ENCODE results near the gene COMMD1. TPM values are rescaled to one million over a fixed set of nuclear protein-coding genes. Genes with fewer than 3 reads are reported as not detected.
"Not testable (repeated sequence)": the region's sequence is repeated elsewhere in the genome, so short reads cannot be mapped to it uniquely, and the experiment has no call there.

COMMD1 gene
- total RNA-seq, 1 donor from 2014 or later, result 43.0 TPM

GRCh38 chr2:62151306-62151638 lies 245.8 kb downstream of the COMMD1 start:
- H3K27ac ChIP-seq, result no peak overlapping the region
- TF ChIP-seq POLR2AphosphoS5 (IDR thresholded peaks at IDR 0.05; ENCODE audit: insufficient read depth in 1 of 2, low read depth in 1 of 2), result no peak
- no peak for TF ChIP-seq POLR2A (IDR thresholded peaks at IDR 0.05)
- no peak for TF ChIP-seq CTCF (IDR thresholded peaks at IDR 0.05)
- no peaks in the 10 kb centered on the region for H3K27me3 ChIP-seq
- H3K4me1 ChIP-seq, result peaks cover 9% of the 10 kb centered on the region
- DNase-seq (ENCODE audit: extremely low spot score in 2 of 2), result no peak
- H3K9me3 ChIP-seq, result no peaks in the 10 kb centered on the region
- intact Hi-C loops (cut with DNase I), result no loop called here
- no peak overlapping the region for H3K4me3 ChIP-seq
- no peaks in the 10 kb centered on the region for H3K36me3 ChIP-seq

GRCh38 chr2:62152000-62152399 lies 246.5 kb downstream of the COMMD1 start:
- intact Hi-C loops (cut with DNase I), result no loop called here
- Histone ChIP-seq H3K4me3 (no peak overlapping the region), H3K4me1 (peaks cover 9% of the 10 kb centered on the region), H3K36me3 (no peaks in the 10 kb centered on the region), H3K27ac (no peak overlapping the region), H3K9me3 (no peaks in the 10 kb centered on the region), H3K27me3 (no peaks in the 10 kb centered on the region)
- TF ChIP-seq POLR2A (IDR thresholded peaks at IDR 0.05) (no peak), POLR2AphosphoS5 (IDR thresholded peaks at IDR 0.05; ENCODE audit: insufficient read depth in 1 of 2, low read depth in 1 of 2) (no peak), CTCF (IDR thresholded peaks at IDR 0.05) (no peak)
- no peak for DNase-seq (ENCODE audit: extremely low spot score in 2 of 2)

GRCh38 chr2:62156861-62157496 lies 251.5 kb downstream of the COMMD1 start:
- Histone ChIP-seq H3K4me1 (no peaks in the 10 kb centered on the region), H3K36me3 (no peaks in the 10 kb centered on the region), H3K27ac (no peak overlapping the region), H3K4me3 (no peak overlapping the region), H3K9me3 (no peaks in the 10 kb centered on the region), H3K27me3 (no peaks in the 10 kb centered on the region)
- DNase-seq (ENCODE audit: extremely low spot score in 2 of 2), result no peak
- intact Hi-C loops (cut with DNase I), result no loop called here
- TF ChIP-seq CTCF (IDR thresholded peaks at IDR 0.05) (no peak), POLR2AphosphoS5 (IDR thresholded peaks at IDR 0.05; ENCODE audit: insufficient read depth in 1 of 2, low read depth in 1 of 2) (no peak), POLR2A (IDR thresholded peaks at IDR 0.05) (no peak)

GRCh38 chr2:62158444-62159121 lies 253.1 kb downstream of the COMMD1 start:
- no peak for DNase-seq (ENCODE audit: extremely low spot score in 2 of 2)
- TF ChIP-seq CTCF (IDR thresholded peaks at IDR 0.05), result no peak
- TF ChIP-seq POLR2A (IDR thresholded peaks at IDR 0.05), result no peak
- intact Hi-C loops (cut with DNase I), result no loop called here
- Histone ChIP-seq H3K4me1 (no peaks in the 10 kb centered on the region), H3K27me3 (no peaks in the 10 kb centered on the region), H3K4me3 (no peak overlapping the region), H3K9me3 (no peaks in the 10 kb centered on the region), H3K27ac (no peak overlapping the region), H3K36me3 (no peaks in the 10 kb centered on the region)

GRCh38 chr2:62160691-62161090 lies 255.2 kb downstream of the COMMD1 start:
- H3K9me3 ChIP-seq; H3K4me1 ChIP-seq; DNase-seq (ENCODE audit: extremely low spot score in 2 of 2); H3K36me3 ChIP-seq; H3K27me3 ChIP-seq; H3K4me3 ChIP-seq; intact Hi-C loops (cut with DNase I); H3K27ac ChIP-seq: not testable (repeated sequence)

All from vagina (tissue), 2 donors.